Fibroblast of skin of back (primary cell): ENCODE results near the gene SPSB1.

Experiments
- DNase-seq: peaks from one replicate; pipeline ENCODE4 v3.0.0-alpha.2; 2013

SPSB1 gene

GRCh38 chr1:9260059-9260766 lies 32.5 kb upstream of the SPSB1 start:
- DNase-seq = no peak

- DNase-seq = no peak
Measured at GRCh38 chr1:9261496-9261895, 31.2 kb upstream of the SPSB1 start.

- DNase-seq = no peak
Measured at GRCh38 chr1:9262096-9262986, 30.4 kb upstream of the SPSB1 start.

GRCh38 chr1:9263276-9263855 lies 29.3 kb upstream of the SPSB1 start:
- DNase-seq = no peak

GRCh38 chr1:9263984-9264872 lies 28.5 kb upstream of the SPSB1 start:
- no peak for DNase-seq

- no peak for DNase-seq
Measured at GRCh38 chr1:9265037-9265436, 27.7 kb upstream of the SPSB1 start.

GRCh38 chr1:9265968-9266367 lies 26.7 kb upstream of the SPSB1 start:
- no peak for DNase-seq

GRCh38 chr1:9267352-9267686 lies 25.4 kb upstream of the SPSB1 start:
- DNase-seq = no peak

- no peak for DNase-seq
Measured at GRCh38 chr1:9267827-9268581, 24.7 kb upstream of the SPSB1 start.

- DNase-seq = no peak
Measured at GRCh38 chr1:9269078-9269501, 23.6 kb upstream of the SPSB1 start.

- DNase-seq = no peak
Measured at GRCh38 chr1:9269721-9270120, 23.0 kb upstream of the SPSB1 start.

GRCh38 chr1:9270290-9270883 lies 22.3 kb upstream of the SPSB1 start:
- DNase-seq = no peak

- peak; percentile 43 for DNase-seq
Measured at GRCh38 chr1:9271283-9271682, 21.4 kb upstream of the SPSB1 start.

- no peak for DNase-seq
Measured at GRCh38 chr1:9271861-9272595, 20.7 kb upstream of the SPSB1 start.

GRCh38 chr1:9273177-9273576 lies 19.5 kb upstream of the SPSB1 start:
- DNase-seq = no peak

- no peak for DNase-seq
Measured at GRCh38 chr1:9275161-9275560, 17.5 kb upstream of the SPSB1 start.

- peak; percentile 81 for DNase-seq
Measured at GRCh38 chr1:9275567-9276034, 17.1 kb upstream of the SPSB1 start.

GRCh38 chr1:9278116-9278515 lies 14.6 kb upstream of the SPSB1 start:
- no peak for DNase-seq

GRCh38 chr1:9278585-9279153 lies 14.0 kb upstream of the SPSB1 start:
- DNase-seq = no peak

- DNase-seq = no peak
Measured at GRCh38 chr1:9279172-9279840, 13.4 kb upstream of the SPSB1 start.
